IMR-90 (cell line): Measurements from ENCODE around the gene PTTG1IP2. TPM values are rescaled to one million over a fixed set of nuclear protein-coding genes. Genes with fewer than 3 reads are reported as not detected.

ENCODE experiments used
- ATAC-seq: fragments of 200-7000 bp; cut with Tn5 transposase; 2 replicates; pipeline ENCODE4 v1.9.1; 2020; ENCODE audit warnings: low read depth, mild to moderate bottlenecking, moderate library complexity
- BruUV-seq: library from RNA; stranded (reverse); fragments of 400-500 nt; replicated peaks from 2 replicates; lab custom pipeline; 2021; lab: Mats Ljungman, UMichigan
- CTCF ChIA-PET: fragments of 300-600 bp; formaldehyde crosslinking; extraction: SDS; loops from one replicate; lab custom pipeline; 2021; ENCODE audit warnings: antibody characterized with exemption; lab: Yijun Ruan, JAX
- POLR2A ChIA-PET: fragments of 300-600 bp; sonication (Branson Sonifier 250); formaldehyde crosslinking; loops from one replicate; lab custom pipeline; 2022; ENCODE audit warnings: antibody characterized with exemption; ENCODE audit not compliant: unreplicated experiment; lab: Charles Lee
- DNase-seq: peaks from one replicate; pipeline ENCODE4 v3.0.0; 2013
- H2AFZ ChIP-seq: replicated peaks from 2 replicates; pipeline ENCODE3; 2013; ENCODE audit warnings: low read length, mild to moderate bottlenecking; ENCODE audit not compliant: poor library complexity
- H2AK5ac ChIP-seq: 2 replicates; pipeline ENCODE4 v1.6.1; 2013; ENCODE audit warnings: low read depth, low read length, inconsistent platforms
- H2AK9ac ChIP-seq: replicated peaks from 2 replicates; pipeline ENCODE3; 2013; ENCODE audit warnings: mild to moderate bottlenecking, low read depth, low read length, moderate library complexity; ENCODE audit not compliant: poor library complexity
- H2BK120ac ChIP-seq: 2 replicates; pipeline ENCODE4 v1.6.1; 2013; ENCODE audit warnings: low read depth, low read length, inconsistent platforms
- H2BK15ac ChIP-seq: 3 replicates; pipeline ENCODE4 v1.6.1; 2013; ENCODE audit warnings: low read depth, low read length, inconsistent platforms
- H2BK20ac ChIP-seq: 2 replicates; pipeline ENCODE4 v1.6.1; 2013; ENCODE audit warnings: low read depth, mild to moderate bottlenecking, inconsistent platforms, low read length, moderate library complexity
- H2BK5ac ChIP-seq: 2 replicates; pipeline ENCODE4 v1.6.1; 2013; ENCODE audit warnings: mild to moderate bottlenecking, low read depth, low read length, inconsistent platforms; ENCODE audit not compliant: poor library complexity, severe bottlenecking
- H3K14ac ChIP-seq: replicated peaks from 2 replicates; pipeline ENCODE4 v1.6.1; 2013; ENCODE audit warnings: low read depth, low read length, inconsistent platforms
- H3K18ac ChIP-seq: 2 replicates; pipeline ENCODE4 v1.6.1; 2013; ENCODE audit warnings: low read depth, low read length, control low read depth
- H3K23ac ChIP-seq: 2 replicates; pipeline ENCODE4 v1.6.1; 2013; ENCODE audit warnings: low read depth, low read length, inconsistent platforms
- H3K27ac ChIP-seq: 2 replicates; pipeline ENCODE4 v1.5.1; 2013; ENCODE audit warnings: mild to moderate bottlenecking, control low read depth, low read length; ENCODE audit not compliant: insufficient read depth
- H3K27me3 ChIP-seq: 2 replicates; pipeline ENCODE4 v1.6.1; 2013; ENCODE audit warnings: low read length; ENCODE audit not compliant: control insufficient read depth, insufficient read depth
- H3K36me3 ChIP-seq: 2 replicates; pipeline ENCODE4 v1.6.1; 2013; ENCODE audit warnings: low read length, mixed read lengths; ENCODE audit not compliant: control insufficient read depth, insufficient read depth
- H3K4ac ChIP-seq: 2 replicates; pipeline ENCODE4 v1.6.1; 2013; ENCODE audit warnings: low read depth, low read length, inconsistent platforms
- H3K4me1 ChIP-seq: 2 replicates; pipeline ENCODE4 v1.6.1; 2013; ENCODE audit warnings: low read length, mixed read lengths; ENCODE audit not compliant: control insufficient read depth, insufficient read depth
- H3K4me2 ChIP-seq: 2 replicates; pipeline ENCODE4 v1.6.1; 2013; ENCODE audit warnings: low read depth, mild to moderate bottlenecking, control low read depth, low read length, moderate library complexity
- H3K4me3 ChIP-seq: 2 replicates; pipeline ENCODE4 v1.5.1; 2013; ENCODE audit warnings: low read depth, mild to moderate bottlenecking, control low read depth, low read length, moderate library complexity; ENCODE audit not compliant: insufficient read depth
- H3K56ac ChIP-seq: 2 replicates; pipeline ENCODE4 v1.6.1; 2013; ENCODE audit warnings: low read length, inconsistent platforms; ENCODE audit not compliant: insufficient read depth; ENCODE audit errors: extremely low read depth
- H3K79me1 ChIP-seq, 2 experiments: 2 replicates each; pipeline ENCODE4 v1.6.1; 2013; ENCODE audit warnings: low read length in 2 of 2, inconsistent platforms in 1 of 2, low read depth in 1 of 2
- H3K9ac ChIP-seq: 2 replicates; pipeline ENCODE4 v1.6.1; 2013; ENCODE audit warnings: low read depth, low read length, control low read depth
- H3K9me1 ChIP-seq: 2 replicates; pipeline ENCODE4 v1.6.1; 2013; ENCODE audit warnings: low read length, inconsistent platforms; ENCODE audit not compliant: insufficient read depth
- H3K9me3 ChIP-seq: 2 replicates; pipeline ENCODE4 v1.6.1; 2013; ENCODE audit warnings: low read length; ENCODE audit not compliant: control insufficient read depth, insufficient read depth
- H4K20me1 ChIP-seq: 2 replicates; pipeline ENCODE4 v1.6.1; 2013; ENCODE audit warnings: low read length, inconsistent platforms; ENCODE audit not compliant: insufficient read depth
- H4K5ac ChIP-seq: 2 replicates; pipeline ENCODE4 v1.6.1; 2013; ENCODE audit warnings: mild to moderate bottlenecking, low read depth, low read length, control low read depth
- H4K8ac ChIP-seq, 2 experiments: 2 replicates each; pipeline ENCODE4 v1.6.1; 2013; ENCODE audit warnings: low read depth in 2 of 2, low read length in 2 of 2, control low read depth in 1 of 2, inconsistent platforms in 1 of 2
- H4K91ac ChIP-seq: 2 replicates; pipeline ENCODE4 v1.6.1; 2013; ENCODE audit warnings: low read depth, low read length, inconsistent platforms; ENCODE audit not compliant: insufficient read depth
- BHLHE40 ChIP-seq: fragments of 150-350 bp; IDR thresholded peaks from 2 replicates; pipeline ENCODE4 v1.6.1; 2016; ENCODE audit warnings: mild to moderate bottlenecking, low read depth, low read length
- CEBPB ChIP-seq: IDR thresholded peaks from 2 replicates; pipeline ENCODE4 v1.6.1; 2012; ENCODE audit warnings: low read depth, low read length, improper control_type of control experiment
- CHD1 ChIP-seq: IDR thresholded peaks from 2 replicates; pipeline ENCODE4 v1.6.1; 2012; ENCODE audit warnings: low read depth, low read length, improper control_type of control experiment
- FOS ChIP-seq: fragments of 150-350 bp; IDR thresholded peaks from 2 replicates; pipeline ENCODE4 v1.6.1; 2016; ENCODE audit warnings: low read depth, low read length
- MAFK ChIP-seq: IDR thresholded peaks from 2 replicates; pipeline ENCODE4 v1.6.1; 2012; ENCODE audit warnings: low read depth, low read length, improper control_type of control experiment
- MAZ ChIP-seq: IDR thresholded peaks from 2 replicates; pipeline ENCODE4 v1.6.1; 2012; ENCODE audit warnings: low read depth, mild to moderate bottlenecking, low read length, improper control_type of control experiment, moderate library complexity, borderline replicate concordance
- MXI1 ChIP-seq: IDR thresholded peaks from 2 replicates; pipeline ENCODE4 v1.6.1; 2012; ENCODE audit warnings: low read depth, mild to moderate bottlenecking, low read length, moderate library complexity, borderline replicate concordance
- NFE2L2 ChIP-seq: fragments of 150-350 bp; IDR thresholded peaks from 2 replicates; pipeline ENCODE4 v1.6.1; 2016; ENCODE audit warnings: low read depth, mild to moderate bottlenecking, low read length
- POLR2A ChIP-seq: IDR thresholded peaks from 2 replicates; pipeline ENCODE4 v1.6.1; 2012; ENCODE audit warnings: mild to moderate bottlenecking, low read depth, low read length
- RAD21 ChIP-seq: IDR thresholded peaks from 2 replicates; pipeline ENCODE4 v1.6.1; 2012; ENCODE audit warnings: low read length, improper control_type of control experiment
- RCOR1 ChIP-seq: IDR thresholded peaks from 2 replicates; pipeline ENCODE4 v1.6.1; 2012; ENCODE audit warnings: mild to moderate bottlenecking, low read length, improper control_type of control experiment; ENCODE audit not compliant: insufficient replicate concordance
- RFX5 ChIP-seq: IDR thresholded peaks from 2 replicates; pipeline ENCODE4 v1.8.0; 2012; ENCODE audit warnings: low read depth, mild to moderate bottlenecking, low read length, moderate library complexity
- SMC3 ChIP-seq: fragments of 150-350 bp; IDR thresholded peaks from 2 replicates; pipeline ENCODE4 v1.6.1; 2016; ENCODE audit warnings: low read depth, mild to moderate bottlenecking, antibody characterized with exemption, low read length, moderate library complexity
- WGBS, 2 experiments: methylation state at CpG; one replicate each; pipeline versions ENCODE4 v1.1.5 to v1.1.7; 2013; ENCODE audit warnings: missing lambda C conversion rate in 2 of 2; ENCODE audit not compliant: insufficient read length in 1 of 2; ENCODE audit errors: extremely low coverage in 2 of 2; 5-methylcytosine and 5-hydroxymethylcytosine counted together
- dilution Hi-C: fragments of 300-500 bp; cut with HindIII; formaldehyde crosslinking; loops from one replicate; pipeline ENCODE4 v1.14.3; 2018; ENCODE audit warnings: low sequenced_read_pairs; ENCODE audit not compliant: unreplicated experiment
- in situ Hi-C: fragments of 300-500 bp; cut with MboI; formaldehyde crosslinking; loops from 3 replicates; pipeline ENCODE4 v1.14.3; 2019; ENCODE audit warnings: low sequenced_read_pairs, inconsistent platforms, mixed read lengths
- intact Hi-C: fragments of 100-400 bp; cut with micrococcal nuclease; formaldehyde crosslinking; loops from 2 replicates; pipeline ENCODE4 v1.10.0; 2022
- polyA plus RNA-seq, 3 experiments: library from polyadenylated mRNA; depleted of rRNA; stranded (reverse); fragments of >200 nt; gene quantifications; 2 replicates each; pipeline ENCODE4 v1.2.3, GENCODE V29; 2012; ENCODE audit warnings: low replicate concordance in 1 of 3
- total RNA-seq: library from RNA; depleted of rRNA; stranded (reverse); fragments of >200 nt; gene quantifications from 2 replicates; pipeline ENCODE4 v1.2.3, GENCODE V29; 2012
- TF ChIP-seq, protein P1 (sequence below): fragments of 150-350 bp; IDR thresholded peaks from 2 replicates; pipeline ENCODE4 v1.6.1; 2017; ENCODE audit warnings: mild to moderate bottlenecking, antibody characterized with exemption, low read length, low read depth
- TF ChIP-seq, protein P2 (sequence below): conservative IDR thresholded peaks from 2 replicates; pipeline ENCODE4 v1.5.1; 2012; ENCODE audit warnings: mild to moderate bottlenecking, low read depth, low read length, improper control_type of control experiment

Gene PTTG1IP2
- total and polyA plus RNA-seq, 2 of the 4 experiments (the other 2 are of a cell fraction) = not detected

DNA sequence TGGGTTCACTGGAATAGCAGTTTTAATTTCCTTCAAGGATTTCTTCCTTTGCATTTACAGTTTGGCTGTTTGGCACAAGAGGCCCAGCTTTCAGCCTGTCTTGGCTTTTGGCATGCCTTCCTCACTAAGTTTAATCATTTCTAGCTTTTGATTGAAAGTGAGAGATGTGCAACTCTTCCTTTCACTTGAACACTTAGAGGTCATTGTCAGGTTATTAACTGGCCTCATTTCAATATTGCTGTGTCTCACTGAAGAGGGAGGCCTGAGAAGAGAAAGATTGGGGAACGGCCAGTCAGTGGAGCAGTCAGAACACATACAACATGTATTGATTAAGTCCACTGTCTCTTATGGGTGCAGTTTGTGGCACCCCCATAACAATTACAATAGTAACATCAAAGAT lies 33.9 kb downstream of the PTTG1IP2 start:
- H3K4ac ChIP-seq = no peak overlapping the region
- WGBS, 2 experiments = no CpG with 5 or more reads among the region's 1 CpG
- no peak overlapping the region for H3K14ac ChIP-seq
- DNase-seq (no peak), ATAC-seq (no peak)
- H2AK9ac ChIP-seq = no peak overlapping the region
- no peak overlapping the region for H3K27ac ChIP-seq
- H2BK5ac ChIP-seq = no peak overlapping the region
- H3K4me3 ChIP-seq = no peak overlapping the region
- no peak overlapping the region for H4K8ac ChIP-seq
- H3K9ac ChIP-seq = no peak overlapping the region
- no peaks in the 10 kb centered on the region for H4K20me1 ChIP-seq
- no peak overlapping the region for H2BK20ac ChIP-seq
- no peak overlapping the region for H3K4me2 ChIP-seq
- ChIA-PET POLR2A (no interaction called here), CTCF (no interaction called here)
- H3K9me1 ChIP-seq = no peaks in the 10 kb centered on the region
- no peak overlapping the region for H3K23ac ChIP-seq
- H4K5ac ChIP-seq = no peak overlapping the region
- no peaks in the 10 kb centered on the region for H3K9me3 ChIP-seq
- BruUV-seq = no TSS peak
- H2BK120ac ChIP-seq = no peak overlapping the region
- H3K27me3 ChIP-seq = no peaks in the 10 kb centered on the region
- H3K4me1 ChIP-seq = no peaks in the 10 kb centered on the region
- H2BK15ac ChIP-seq = no peak overlapping the region
- H4K91ac ChIP-seq = no peak overlapping the region
- intact Hi-C loops = no loop called here
- TF ChIP-seq NFE2L2 (no peak), SMC3 (no peak), CHD1 (no peak), POLR2A (no peak), RFX5 (no peak), MAFK (no peak), MXI1 (no peak), BHLHE40 (no peak), RAD21 (no peak), RCOR1 (no peak), CEBPB (no peak), MAZ (no peak), FOS (no peak)
- TF ChIP-seq, protein P1, sequence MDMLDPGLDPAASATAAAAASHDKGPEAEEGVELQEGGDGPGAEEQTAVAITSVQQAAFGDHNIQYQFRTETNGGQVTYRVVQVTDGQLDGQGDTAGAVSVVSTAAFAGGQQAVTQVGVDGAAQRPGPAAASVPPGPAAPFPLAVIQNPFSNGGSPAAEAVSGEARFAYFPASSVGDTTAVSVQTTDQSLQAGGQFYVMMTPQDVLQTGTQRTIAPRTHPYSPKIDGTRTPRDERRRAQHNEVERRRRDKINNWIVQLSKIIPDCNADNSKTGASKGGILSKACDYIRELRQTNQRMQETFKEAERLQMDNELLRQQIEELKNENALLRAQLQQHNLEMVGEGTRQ = no peak
- TF ChIP-seq, protein P2, sequence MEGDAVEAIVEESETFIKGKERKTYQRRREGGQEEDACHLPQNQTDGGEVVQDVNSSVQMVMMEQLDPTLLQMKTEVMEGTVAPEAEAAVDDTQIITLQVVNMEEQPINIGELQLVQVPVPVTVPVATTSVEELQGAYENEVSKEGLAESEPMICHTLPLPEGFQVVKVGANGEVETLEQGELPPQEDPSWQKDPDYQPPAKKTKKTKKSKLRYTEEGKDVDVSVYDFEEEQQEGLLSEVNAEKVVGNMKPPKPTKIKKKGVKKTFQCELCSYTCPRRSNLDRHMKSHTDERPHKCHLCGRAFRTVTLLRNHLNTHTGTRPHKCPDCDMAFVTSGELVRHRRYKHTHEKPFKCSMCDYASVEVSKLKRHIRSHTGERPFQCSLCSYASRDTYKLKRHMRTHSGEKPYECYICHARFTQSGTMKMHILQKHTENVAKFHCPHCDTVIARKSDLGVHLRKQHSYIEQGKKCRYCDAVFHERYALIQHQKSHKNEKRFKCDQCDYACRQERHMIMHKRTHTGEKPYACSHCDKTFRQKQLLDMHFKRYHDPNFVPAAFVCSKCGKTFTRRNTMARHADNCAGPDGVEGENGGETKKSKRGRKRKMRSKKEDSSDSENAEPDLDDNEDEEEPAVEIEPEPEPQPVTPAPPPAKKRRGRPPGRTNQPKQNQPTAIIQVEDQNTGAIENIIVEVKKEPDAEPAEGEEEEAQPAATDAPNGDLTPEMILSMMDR = no peak
- no peaks in the 10 kb centered on the region for H3K36me3 ChIP-seq
- H2AK5ac ChIP-seq = no peak overlapping the region
- H3K18ac ChIP-seq = no peak overlapping the region
- in situ Hi-C loops = no loop called here
- H3K79me1 ChIP-seq = no peaks in the 10 kb centered on the region
- dilution Hi-C loops = no loop called here
- no peak overlapping the region for H3K56ac ChIP-seq
- no peak overlapping the region for H2AFZ ChIP-seq
